Stimulated activated CD8-positive, alpha-beta memory T cell treated with anti-CD3 and anti-CD28 coated beads, Interleukin-15, amount 100 ng/mL, for 1 hour (primary cell): ENCODE results near the gene PRPF38A.

Experiments used
- DNase-seq: peaks from one replicate; pipeline ENCODE4 v3.0.0-alpha.2; 2020; ENCODE audit warnings: low read depth

The PRPF38A gene

GRCh38 chr1:52400131-52400530 lies 4.3 kb upstream of the PRPF38A start:
- no peak for DNase-seq

GRCh38 chr1:52402860-52403240 lies 1.6 kb upstream of the PRPF38A start:
- DNase-seq = no peak

- DNase-seq = peak; percentile 3
Observed at GRCh38 chr1:52403566-52404115, 761 bp upstream of the PRPF38A start.

- no peak for DNase-seq
Observed at GRCh38 chr1:52404975-52405338, 555 bp downstream of the PRPF38A start.

GRCh38 chr1:52413410-52413989 lies 9.1 kb downstream of the PRPF38A start:
- DNase-seq = no peak

DNA sequence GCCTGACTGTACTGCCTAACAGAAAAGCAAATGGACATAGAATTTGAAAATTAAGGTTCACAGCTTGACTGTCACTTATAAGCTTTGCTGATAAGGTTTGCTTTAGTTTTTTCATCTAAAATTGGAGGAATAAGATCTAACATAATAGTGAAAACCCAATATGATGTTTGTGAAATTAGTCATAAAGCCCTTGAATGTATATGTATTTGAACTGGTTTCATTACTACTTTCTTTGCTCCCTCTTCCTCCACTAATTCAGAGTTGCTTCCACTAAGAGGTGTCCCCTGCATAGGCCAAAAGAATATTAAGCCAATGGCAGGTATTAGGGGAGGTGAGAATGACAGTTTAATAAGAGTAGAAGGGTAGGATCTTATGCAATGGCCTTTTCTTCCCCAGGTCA lies 10.5 kb downstream of the PRPF38A start:
- no peak for DNase-seq

DNA sequence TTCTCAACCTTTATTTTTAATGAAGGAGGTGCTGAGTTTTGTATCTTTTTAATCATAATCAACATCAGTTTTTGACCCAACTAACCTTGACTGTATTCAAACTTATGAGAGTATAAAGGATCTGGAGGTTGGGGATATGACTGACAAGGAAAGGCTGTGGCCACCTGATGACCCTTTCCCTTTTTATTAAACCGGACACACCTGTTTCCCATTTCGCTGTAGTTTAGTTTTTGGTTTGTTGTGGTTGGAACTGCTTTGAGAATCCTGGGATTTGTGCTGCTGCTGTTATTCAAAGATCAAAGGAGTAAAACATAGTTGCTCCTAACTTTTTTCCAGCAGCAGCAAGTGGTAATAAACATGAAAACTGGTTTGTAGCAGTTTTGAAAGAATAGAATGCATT lies 12.4 kb downstream of the PRPF38A start:
- no peak for DNase-seq

DNA sequence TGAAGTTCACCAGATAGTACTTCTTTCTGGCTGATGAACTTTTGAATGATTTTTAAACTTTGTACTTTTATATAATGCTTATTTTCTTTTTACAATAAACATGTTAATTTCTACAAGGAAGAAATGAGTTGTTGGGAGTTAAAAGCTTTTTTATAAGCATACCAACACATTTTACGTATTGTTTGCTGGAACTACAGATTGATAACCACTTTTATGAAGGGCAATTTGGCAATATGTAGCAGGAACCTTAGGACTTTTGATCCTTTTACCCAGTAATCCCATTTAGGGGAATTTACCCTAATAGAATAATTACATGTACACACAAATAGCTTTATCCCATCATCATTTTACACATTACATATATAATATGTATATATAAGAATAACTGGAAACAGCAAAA lies 16.3 kb downstream of the PRPF38A start:
- DNase-seq = no peak

DNA sequence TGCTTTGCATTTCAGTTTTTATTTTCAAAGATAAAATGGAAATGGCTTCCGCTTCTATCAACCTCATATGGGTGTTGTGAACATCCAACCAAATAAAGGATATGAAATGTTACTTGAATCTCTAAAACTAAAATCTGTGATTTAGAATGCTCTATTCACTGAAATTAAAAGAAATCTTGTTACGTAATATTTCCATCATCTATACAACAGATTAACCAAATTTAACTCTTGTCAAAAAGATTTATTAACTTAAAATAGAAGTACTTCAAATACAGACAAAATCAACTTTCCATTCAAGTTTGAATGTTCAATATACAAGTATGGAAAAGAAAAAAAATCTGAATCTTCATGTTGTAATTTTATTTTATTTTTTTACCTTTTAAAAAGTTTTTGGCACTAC lies 18.7 kb downstream of the PRPF38A start:
- DNase-seq = no peak

- peak; percentile 49 for DNase-seq
Observed at GRCh38 chr1:52423771-52424170, 19.4 kb downstream of the PRPF38A start.

DNA sequence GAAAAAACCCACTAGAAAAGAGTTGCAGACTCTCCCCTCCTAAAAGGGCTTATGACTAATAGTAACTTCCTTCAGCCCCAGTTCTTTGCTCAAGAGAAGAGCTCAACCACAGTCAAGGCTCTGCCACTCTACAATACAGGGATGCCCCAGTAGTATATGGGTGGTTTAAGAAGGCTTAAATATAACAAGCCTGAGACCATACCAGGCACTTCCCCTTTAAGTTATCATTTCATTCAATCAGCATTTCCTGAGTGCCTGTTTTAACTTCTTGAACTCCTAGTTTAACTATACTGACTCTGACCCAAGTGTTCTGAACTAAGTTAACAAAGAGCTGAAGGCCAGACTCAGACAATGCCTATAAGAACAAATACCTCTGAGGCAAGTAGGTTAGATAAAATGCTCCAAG lies 19.8 kb downstream of the PRPF38A start:
- DNase-seq = no peak

- DNase-seq = no peak
Observed at GRCh38 chr1:52424813-52425212, 20.4 kb downstream of the PRPF38A start.

DNA sequence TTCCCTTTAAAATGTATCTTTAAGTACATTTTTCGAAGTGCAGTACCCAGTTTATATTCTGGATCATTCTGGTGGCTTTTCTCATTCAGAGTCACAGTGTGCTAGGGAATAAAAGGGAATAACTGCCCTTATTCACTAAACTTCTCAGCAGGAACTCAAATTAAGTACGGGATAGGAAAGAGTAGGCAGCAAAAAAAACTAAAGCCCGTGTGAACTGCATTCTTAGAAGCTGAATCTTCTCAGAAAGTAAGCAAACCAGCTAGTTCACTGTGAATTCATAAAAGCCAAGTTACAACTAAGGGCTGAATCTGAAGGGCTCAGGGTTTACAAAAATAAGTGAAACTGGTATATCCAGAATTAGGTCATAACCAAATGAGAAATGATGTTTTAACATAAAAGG lies 22.0 kb downstream of the PRPF38A start:
- DNase-seq = no peak

DNA sequence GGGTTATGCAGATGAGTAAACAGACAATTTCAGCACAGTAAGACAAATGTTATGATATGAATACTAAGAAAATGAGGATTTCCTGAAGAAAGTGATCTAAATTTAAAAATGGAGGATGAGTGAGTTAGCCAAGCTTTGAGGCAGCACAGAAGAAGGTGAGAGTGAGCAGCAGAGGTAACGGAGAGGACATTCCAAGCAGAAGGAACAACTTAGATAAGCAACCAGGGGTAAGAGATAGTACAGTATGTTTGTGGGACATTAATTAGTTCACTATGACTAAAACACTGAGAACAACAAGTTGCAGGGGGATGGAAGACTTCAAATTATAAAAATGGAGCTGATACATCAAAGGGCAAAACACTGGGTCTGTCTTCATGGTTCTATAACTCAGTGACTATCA lies 22.8 kb downstream of the PRPF38A start:
- DNase-seq = no peak

GRCh38 chr1:52432807-52433206 lies 28.4 kb downstream of the PRPF38A start:
- DNase-seq = no peak

DNA sequence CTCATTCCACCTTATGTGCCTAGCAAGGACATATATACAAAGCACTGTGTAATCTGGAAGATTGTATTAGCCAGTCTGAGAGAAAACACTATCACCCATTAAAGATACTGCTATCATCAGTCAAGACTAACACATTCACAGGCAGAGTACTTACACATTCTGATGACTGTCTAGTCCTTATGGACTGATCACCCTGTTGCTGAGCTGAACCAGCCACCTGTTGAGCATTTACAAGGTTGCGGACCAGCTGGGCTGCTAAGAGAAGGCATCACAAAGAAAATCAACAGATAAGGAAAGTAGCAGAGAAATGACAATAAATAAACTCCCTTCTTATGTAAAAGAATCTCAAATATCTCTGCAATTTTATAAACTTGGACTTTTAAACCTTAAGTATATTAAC lies 30.8 kb downstream of the PRPF38A start:
- DNase-seq = no peak

DNA sequence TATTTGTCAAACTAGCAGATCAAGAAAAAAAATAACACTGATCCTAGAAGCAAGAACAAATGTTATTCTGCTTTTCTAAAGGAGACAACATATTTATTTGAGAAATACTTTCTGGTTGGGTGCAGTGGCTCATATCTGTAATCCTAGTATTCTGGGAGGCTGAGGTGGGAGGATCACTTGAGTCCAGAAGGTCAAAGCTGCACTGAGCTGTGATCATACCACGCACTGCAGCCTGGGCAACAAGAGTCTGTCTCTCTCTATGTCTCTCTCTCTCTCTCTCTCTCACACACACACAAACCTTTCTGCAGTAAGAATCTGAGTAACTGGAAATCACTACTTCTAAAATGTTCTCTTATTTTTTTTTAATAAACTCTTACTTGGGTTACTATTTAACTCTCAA lies 31.2 kb downstream of the PRPF38A start:
- DNase-seq = no peak

GRCh38 chr1:52436817-52437216 lies 32.4 kb downstream of the PRPF38A start:
- DNase-seq = no peak

DNA sequence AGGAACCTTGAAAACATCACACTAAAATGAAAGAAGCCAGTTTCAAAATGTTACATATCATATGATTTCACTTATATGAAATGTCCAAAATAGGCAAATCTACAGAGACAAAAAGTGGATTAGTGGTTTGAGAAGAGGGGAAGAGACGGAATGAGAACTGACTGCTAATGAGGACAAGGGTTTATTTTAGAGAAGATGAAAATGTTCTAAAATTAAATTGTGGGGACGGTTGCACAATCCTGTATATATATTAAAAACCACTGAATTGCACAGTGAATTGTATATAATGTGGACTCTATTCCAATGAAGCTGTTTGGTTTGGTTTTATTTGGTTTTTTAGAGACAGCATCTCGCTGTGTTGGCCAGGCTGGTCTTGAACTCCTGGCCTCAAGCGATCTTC lies 35.6 kb downstream of the PRPF38A start:
- no peak for DNase-seq

GRCh38 chr1:52444463-52444862 lies 40.1 kb downstream of the PRPF38A start:
- no peak for DNase-seq

DNA sequence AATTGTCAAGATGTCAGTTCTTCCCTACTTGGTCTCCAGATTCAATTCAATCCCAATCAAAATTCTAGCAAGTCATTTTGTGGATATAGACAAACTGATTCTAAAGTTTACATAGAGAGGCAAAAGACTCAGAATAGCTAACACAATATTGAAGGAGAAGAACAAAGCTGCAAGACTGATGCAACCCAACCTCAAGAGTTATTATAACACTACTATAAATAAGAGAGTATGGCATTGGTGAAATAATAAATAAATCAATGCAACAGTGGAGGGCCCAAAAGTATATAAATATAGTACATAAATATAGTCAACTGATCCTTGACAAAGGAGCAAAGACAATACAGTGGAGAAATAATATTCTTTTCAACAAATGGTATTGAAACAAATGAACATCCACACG lies 49.7 kb downstream of the PRPF38A start:
- DNase-seq = no peak

DNA sequence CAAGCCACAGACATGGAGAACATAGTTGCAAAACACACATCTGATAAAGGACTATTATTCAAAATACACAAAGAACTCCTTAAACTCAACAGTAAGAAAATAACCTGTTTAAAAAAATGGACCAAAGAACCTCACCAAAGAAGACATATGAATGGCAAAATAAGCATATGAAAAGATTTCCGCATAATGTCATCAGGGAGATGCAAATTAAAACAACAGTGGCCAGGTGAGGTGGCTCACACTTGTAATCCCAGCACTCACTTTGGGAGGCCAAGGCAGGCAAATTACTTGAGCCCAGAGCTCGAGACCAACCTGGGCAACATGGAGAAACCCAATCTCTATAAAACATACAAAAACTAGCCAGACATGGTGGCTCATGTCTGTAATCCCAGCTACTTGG lies 50.4 kb downstream of the PRPF38A start:
- no peak for DNase-seq

- no peak for DNase-seq
Observed at GRCh38 chr1:52455686-52456085, 51.3 kb downstream of the PRPF38A start.

DNA sequence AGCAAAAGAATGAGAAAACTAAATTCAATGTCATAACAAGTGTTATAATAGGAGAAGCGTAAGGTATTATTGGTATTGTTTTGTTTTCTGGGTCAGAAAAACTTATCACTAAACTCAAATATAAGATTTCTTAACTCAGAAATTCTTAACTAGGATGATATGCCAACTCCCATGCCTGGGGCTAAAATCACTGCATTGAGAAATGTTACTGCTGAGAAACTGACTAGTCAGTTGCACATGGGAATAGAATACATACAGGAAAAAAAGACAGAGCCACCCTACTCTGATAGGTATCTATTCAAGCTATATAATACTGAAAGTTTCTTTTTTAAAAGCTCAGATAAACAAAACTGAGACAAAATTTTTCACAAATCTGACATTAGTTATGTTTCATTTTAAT lies 56.3 kb downstream of the PRPF38A start:
- no peak for DNase-seq

GRCh38 chr1:52461821-52462220 lies 57.4 kb downstream of the PRPF38A start:
- DNase-seq = no peak
